Stimulated activated CD4-positive, alpha-beta T cell treated with anti-CD3 and anti-CD28 coated beads, TNF-alpha, amount 100 ng/mL, for 1 hour (primary cell): Measurements from ENCODE around the gene CORO6.

ENCODE experiments used
- DNase-seq, 3 donors: peaks; one replicate each; pipeline ENCODE4 v3.0.0-alpha.2; 2020; ENCODE audit warnings: low read depth in 3 of 3, low spot score in 1 of 3

Gene CORO6

GRCh38 chr17:29578626-29579485 lies 43.9 kb downstream of the CORO6 start:
- DNase-seq: no peak

GRCh38 chr17:29577385-29578211 lies 45.1 kb downstream of the CORO6 start:
- no peak for DNase-seq

- DNase-seq: no peak
These were observed 45.7 kb downstream of the CORO6 start for GRCh38 chr17:29577001-29577370.

- DNase-seq: no peak
These were observed 46.3 kb downstream of the CORO6 start for GRCh38 chr17:29576214-29577000.

GRCh38 chr17:29575511-29576213 lies 47.0 kb downstream of the CORO6 start:
- DNase-seq: no peak

- no peak for DNase-seq
These were observed 47.8 kb downstream of the CORO6 start for GRCh38 chr17:29574732-29575510.

- DNase-seq: no peak
These were observed 48.6 kb downstream of the CORO6 start for GRCh38 chr17:29573871-29574731.

- no peak for DNase-seq
These were observed 49.2 kb downstream of the CORO6 start for GRCh38 chr17:29573558-29573869.

- peak in 1 of 3 donors; percentile 46 for DNase-seq
These were observed 49.8 kb downstream of the CORO6 start for GRCh38 chr17:29572691-29573557.

- no peak for DNase-seq
These were observed 50.6 kb downstream of the CORO6 start for GRCh38 chr17:29571883-29572681.

- DNase-seq: no peak
These were observed 51.2 kb downstream of the CORO6 start for GRCh38 chr17:29571486-29571882.

- DNase-seq: no peak
These were observed 52.2 kb downstream of the CORO6 start for GRCh38 chr17:29570521-29570920.

GRCh38 chr17:29569245-29569950 lies 53.3 kb downstream of the CORO6 start:
- no peak for DNase-seq

GRCh38 chr17:29568331-29569244 lies 54.1 kb downstream of the CORO6 start, which contains the start of gene TP53I13:
TP53I13 (plus strand) TSS chr17:29568701; CDS start chr17:29568759, 58 bp downstream.
- DNase-seq: peak; percentile 73 to 91 (median 88)

GRCh38 chr17:29567554-29568330 lies 55.0 kb downstream of the CORO6 start:
- DNase-seq: peak; percentile 46 to 60 (median 53)
